ENCODE data around the gene FAM81A.
"Not testable (repeated sequence)": the region's sequence is repeated elsewhere in the genome, so short reads cannot be mapped to it uniquely, and the experiment has no call there.

Gene FAM81A

DNA sequence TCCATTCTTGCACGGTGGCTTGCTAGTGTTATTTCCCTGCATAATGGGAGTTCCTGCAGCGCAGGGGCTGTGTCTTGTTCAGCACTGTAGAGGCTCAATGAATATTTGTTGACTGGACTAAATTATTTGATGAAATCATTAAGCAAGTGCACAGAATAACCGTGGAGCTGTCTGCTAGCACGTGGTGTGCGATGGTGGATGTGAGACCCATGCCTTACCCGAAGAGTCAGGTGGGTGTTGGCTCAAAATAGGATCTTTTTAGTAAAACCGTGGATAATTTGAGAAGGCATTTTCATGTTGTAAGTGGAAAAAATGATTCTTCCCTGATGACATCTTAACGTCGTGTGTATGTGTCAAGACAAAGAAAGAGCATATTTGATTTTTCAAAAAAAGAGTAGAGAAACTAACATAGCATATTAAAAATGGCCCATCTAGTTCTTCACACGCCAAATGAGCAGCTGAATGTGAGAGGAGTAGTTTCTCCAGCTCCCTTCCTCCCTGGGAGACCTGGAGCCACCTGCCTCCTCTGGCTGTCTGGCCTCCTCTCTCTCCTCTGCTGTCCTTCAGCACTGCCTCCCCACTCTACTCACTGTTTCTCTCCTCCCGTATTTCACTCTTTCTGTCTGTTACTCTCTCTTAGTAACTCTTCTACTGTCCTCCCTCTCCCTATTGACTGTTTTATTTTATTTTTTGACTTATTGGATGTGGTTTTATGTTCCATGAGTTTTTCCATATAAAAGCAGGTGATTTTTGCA is 6.3 kb downstream of the FAM81A start:
- no peaks in the 10 kb centered on the region for H3K9me3 Mint-ChIP-seq

DNA sequence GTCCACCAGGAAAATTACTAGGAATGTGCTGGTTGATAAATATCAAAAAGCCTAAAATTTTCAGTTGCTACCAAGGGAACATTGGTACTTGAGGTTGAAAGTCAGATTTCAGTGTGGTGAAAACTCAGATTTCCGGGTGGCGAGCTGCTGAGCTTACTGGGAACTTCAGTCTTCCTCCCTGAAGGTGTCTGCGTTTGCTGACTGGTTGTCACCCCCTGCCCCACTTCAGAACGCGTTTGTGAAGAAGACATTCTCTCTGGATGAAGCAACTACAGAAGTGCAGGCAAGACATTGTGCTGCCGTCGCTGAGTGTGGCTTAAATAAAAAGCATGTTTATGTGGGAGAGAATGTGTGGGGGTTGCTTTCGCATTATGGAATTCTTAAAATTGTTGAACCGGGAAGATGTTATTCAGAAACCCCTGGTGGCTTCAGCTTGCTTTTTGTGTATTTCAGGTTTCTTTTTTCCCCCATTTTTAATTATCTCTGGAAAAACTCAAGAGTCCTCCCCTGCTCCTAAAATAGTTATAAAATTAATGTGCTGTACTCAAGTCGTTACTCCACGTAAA is 7.1 kb downstream of the FAM81A start:
- DNase-seq (ENCODE audit: low spot score in 2 of 2) (no peak), ATAC-seq (no peak)
- Mint-ChIP-seq H3K4me1 (peaks cover 9% of the 10 kb centered on the region), H3K4me3 (no peak overlapping the region), H3K9me3 (no peaks in the 10 kb centered on the region), H3K27ac (no peak overlapping the region), H3K36me3 (no peaks in the 10 kb centered on the region)

More for the DNA sequence above, 6.3 kb downstream of the FAM81A start:
- no peak overlapping the region for H3K27ac Mint-ChIP-seq
- DNase-seq (ENCODE audit: low spot score in 2 of 2), result no peak
- H3K4me1 Mint-ChIP-seq, result peaks cover 9% of the 10 kb centered on the region
- no peaks in the 10 kb centered on the region for H3K36me3 Mint-ChIP-seq
- ATAC-seq, result no peak
- H3K4me3 Mint-ChIP-seq, result no peak overlapping the region

GRCh38 chr15:59446232-59446957 is 8.4 kb downstream of the FAM81A start:
- Mint-ChIP-seq H3K4me1 (peaks cover 9% of the 10 kb centered on the region), H3K27ac (no peak overlapping the region), H3K9me3 (no peaks in the 10 kb centered on the region), H3K36me3 (no peaks in the 10 kb centered on the region), H3K4me3 (no peak overlapping the region)
- DNase-seq (ENCODE audit: low spot score in 2 of 2), result no peak
- no peak for ATAC-seq

DNA sequence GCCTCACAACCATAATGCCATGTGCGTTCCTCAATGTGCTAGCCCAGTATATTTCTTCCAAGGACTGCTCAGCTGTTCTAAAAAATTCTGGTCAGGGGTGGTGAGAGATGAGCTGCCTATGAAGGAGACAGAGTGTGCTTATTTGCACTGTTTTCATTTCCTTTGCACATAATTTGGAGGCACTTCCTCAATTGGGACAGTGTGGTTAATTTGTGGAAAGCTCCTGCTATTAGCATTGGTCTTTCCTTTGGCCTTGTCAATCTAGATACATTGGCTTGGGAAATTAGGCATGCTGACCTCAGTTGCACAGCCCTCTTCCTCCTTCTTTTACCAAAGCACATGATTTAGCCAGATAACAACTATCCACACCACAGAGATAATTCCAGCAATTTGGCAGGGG is 9.4 kb downstream of the FAM81A start:
- no peak for ATAC-seq
- no peaks in the 10 kb centered on the region for H3K9me3 Mint-ChIP-seq
- peak overlapping the region; percentile 55 for H3K27ac Mint-ChIP-seq
- no peak overlapping the region for H3K4me3 Mint-ChIP-seq
- no peaks in the 10 kb centered on the region for H3K36me3 Mint-ChIP-seq
- no peak for DNase-seq (ENCODE audit: low spot score in 2 of 2)
- peaks cover 9% of the 10 kb centered on the region for H3K4me1 Mint-ChIP-seq

DNA sequence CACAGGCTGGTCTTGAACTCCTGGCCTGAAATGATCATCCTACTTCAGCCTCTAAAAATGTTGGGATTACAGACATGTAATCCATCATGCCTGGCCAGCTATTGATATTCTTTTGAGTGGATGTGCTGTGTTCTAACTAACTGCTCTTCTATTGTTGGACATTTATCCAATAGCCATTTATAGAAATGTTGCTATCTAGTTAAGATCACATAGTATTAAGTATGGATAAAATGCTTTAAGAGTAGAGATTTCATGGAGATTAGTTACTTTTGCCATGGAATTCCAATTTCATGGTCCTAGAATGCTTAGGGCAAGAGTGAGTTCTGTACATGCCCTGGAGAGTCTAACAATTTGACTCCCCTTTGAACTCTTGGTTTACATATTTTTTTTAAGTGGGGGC is 10.9 kb downstream of the FAM81A start:
- no peak for DNase-seq (ENCODE audit: low spot score in 2 of 2)

DNA sequence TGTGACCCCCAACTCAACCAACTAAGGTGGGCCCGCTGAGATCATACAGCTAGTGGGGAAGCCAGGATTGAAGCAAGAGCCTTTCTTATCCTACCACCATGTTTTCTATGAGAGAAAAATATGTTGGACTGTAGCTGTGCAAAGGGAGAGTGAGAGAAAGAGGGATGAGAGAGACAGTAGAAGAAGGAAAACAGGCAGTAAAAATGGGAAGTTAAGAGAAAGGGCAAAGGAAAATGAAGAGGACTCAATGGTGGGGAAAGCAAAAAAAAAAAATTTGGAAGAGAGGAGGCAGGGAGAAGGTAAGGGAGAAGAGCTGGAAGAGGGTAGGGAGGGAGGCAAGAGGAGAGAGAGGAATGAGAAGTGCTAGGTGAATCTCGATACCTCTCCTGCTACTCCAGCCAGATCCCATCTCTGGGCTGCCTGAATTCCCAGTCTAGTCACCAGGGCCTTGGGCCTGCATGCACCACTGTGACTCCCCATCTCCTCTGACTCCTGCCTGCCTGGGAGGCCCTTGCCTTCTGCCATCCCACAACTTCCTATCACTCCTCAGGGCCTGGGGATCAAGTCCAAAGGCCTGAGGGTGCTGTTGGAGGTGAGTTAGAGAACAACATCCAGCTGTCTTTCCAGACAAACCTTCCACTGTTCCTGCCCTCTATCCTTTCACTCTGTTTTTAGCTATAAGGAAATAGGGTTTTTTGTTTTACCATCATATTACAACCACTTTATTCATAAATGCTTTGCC is 15.7 kb downstream of the FAM81A start:
- no peak overlapping the region for H3K27ac Mint-ChIP-seq
- no peak for ATAC-seq
- no peak for DNase-seq (ENCODE audit: low spot score in 2 of 2)
- no peaks in the 10 kb centered on the region for H3K36me3 Mint-ChIP-seq
- no peaks in the 10 kb centered on the region for H3K4me1 Mint-ChIP-seq
- H3K9me3 Mint-ChIP-seq, result no peaks in the 10 kb centered on the region
- no peak overlapping the region for H3K4me3 Mint-ChIP-seq

More for the DNA sequence above, 10.9 kb downstream of the FAM81A start:
- Mint-ChIP-seq H3K4me1 (peaks cover 9% of the 10 kb centered on the region), H3K27ac (no peak overlapping the region), H3K36me3 (no peaks in the 10 kb centered on the region), H3K4me3 (no peak overlapping the region), H3K9me3 (no peaks in the 10 kb centered on the region)
- no peak for ATAC-seq

DNA sequence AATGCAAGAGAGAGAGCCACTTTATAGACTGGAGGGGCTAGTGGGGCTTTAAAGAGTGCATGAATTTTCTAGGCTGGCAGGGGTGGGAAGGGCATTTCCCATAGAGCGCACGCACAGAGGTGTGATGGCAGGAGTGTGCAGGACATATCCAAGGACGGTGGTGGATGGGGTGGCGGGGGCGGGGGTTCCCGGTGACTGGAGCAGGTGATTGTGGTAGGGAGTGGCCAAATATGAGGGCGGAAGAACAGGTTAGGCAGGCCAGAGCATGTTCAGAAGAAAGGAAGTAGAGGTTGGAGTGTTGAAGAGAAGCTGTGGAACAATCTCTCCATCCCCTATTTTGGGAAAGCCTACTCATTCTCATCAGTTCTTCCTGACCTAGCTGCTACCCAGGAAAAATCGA is 18.1 kb downstream of the FAM81A start:
- Mint-ChIP-seq H3K27ac (no peak overlapping the region), H3K4me3 (no peak overlapping the region), H3K36me3 (no peaks in the 10 kb centered on the region), H3K4me1 (no peaks in the 10 kb centered on the region), H3K9me3 (no peaks in the 10 kb centered on the region)
- DNase-seq (ENCODE audit: low spot score in 2 of 2), result no peak
- no peak for ATAC-seq

GRCh38 chr15:59457103-59457502 is 19.1 kb downstream of the FAM81A start:
- H3K36me3 Mint-ChIP-seq, result no peaks in the 10 kb centered on the region
- DNase-seq (ENCODE audit: low spot score in 2 of 2) (no peak), ATAC-seq (no peak)
- no peaks in the 10 kb centered on the region for H3K9me3 Mint-ChIP-seq
- no peaks in the 10 kb centered on the region for H3K4me1 Mint-ChIP-seq
- H3K27ac Mint-ChIP-seq, result no peak overlapping the region
- no peak overlapping the region for H3K4me3 Mint-ChIP-seq

GRCh38 chr15:59461521-59461920 is 23.5 kb downstream of the FAM81A start:
- Mint-ChIP-seq H3K4me1 (no peaks in the 10 kb centered on the region), H3K4me3 (no peak overlapping the region), H3K36me3 (no peaks in the 10 kb centered on the region), H3K9me3 (no peaks in the 10 kb centered on the region), H3K27ac (no peak overlapping the region)
- DNase-seq (ENCODE audit: low spot score in 2 of 2) (no peak), ATAC-seq (no peak)

GRCh38 chr15:59473226-59473625 is 35.2 kb downstream of the FAM81A start:
- no peak overlapping the region for H3K4me3 Mint-ChIP-seq
- no peak overlapping the region for H3K27ac Mint-ChIP-seq
- ATAC-seq (no peak), DNase-seq (ENCODE audit: low spot score in 2 of 2) (no peak)
- H3K36me3 Mint-ChIP-seq, result no peaks in the 10 kb centered on the region
- H3K4me1 Mint-ChIP-seq, result no peaks in the 10 kb centered on the region
- H3K9me3 Mint-ChIP-seq, result no peaks in the 10 kb centered on the region

DNA sequence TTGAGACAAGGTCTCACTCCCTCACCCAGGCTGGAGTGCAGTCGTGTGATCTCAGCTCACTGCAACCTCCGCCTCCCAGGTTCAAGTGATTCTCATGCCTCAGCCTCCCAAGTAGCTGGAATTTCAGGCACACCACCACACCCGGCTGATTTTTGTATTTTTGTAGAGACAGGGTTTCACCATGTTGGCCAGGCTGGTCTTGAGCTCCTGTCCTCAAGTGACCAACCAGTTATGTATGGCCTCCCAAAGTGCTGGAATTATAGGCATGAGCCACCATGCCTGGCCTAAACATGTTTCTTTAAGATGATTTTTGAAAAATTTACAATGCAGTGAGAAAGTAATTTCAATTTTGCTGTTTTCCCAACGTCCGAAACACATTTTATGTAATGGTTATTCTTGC is 37.2 kb downstream of the FAM81A start:
- H3K36me3 Mint-ChIP-seq, H3K4me1 Mint-ChIP-seq: not testable (repeated sequence)

DNA sequence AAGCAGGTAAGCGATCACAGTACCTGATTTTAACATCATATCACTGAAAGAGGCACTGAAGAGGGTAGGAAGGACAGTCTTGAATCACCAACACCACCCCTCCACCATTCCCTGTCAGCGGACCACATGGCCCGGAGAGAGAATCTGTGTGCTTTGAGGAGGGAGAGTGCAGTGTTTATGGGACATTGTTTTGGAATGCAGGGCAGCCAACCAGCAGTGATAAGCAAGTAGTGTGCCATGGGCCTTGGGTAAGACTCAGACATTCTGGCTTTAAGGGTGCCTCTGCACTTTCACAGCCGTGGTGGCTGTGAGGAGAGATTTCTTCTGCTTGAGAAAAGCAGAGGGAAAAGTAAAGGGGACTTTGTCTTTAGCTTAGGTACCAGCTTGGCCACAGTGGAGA is 46.4 kb downstream of the FAM81A start:
- Mint-ChIP-seq H3K36me3 (no peaks in the 10 kb centered on the region), H3K27ac (no peak overlapping the region), H3K4me1 (no peaks in the 10 kb centered on the region), H3K4me3 (no peak overlapping the region), H3K9me3 (no peaks in the 10 kb centered on the region)
- ATAC-seq, result no peak
- no peak for DNase-seq (ENCODE audit: low spot score in 2 of 2)

More for the DNA sequence above, 37.2 kb downstream of the FAM81A start:
- not testable (repeated sequence) for H3K9me3 Mint-ChIP-seq; DNase-seq (ENCODE audit: low spot score in 2 of 2); H3K27ac Mint-ChIP-seq; H3K4me3 Mint-ChIP-seq; ATAC-seq

GRCh38 chr15:59485036-59485435 is 47.0 kb downstream of the FAM81A start:
- no peaks in the 10 kb centered on the region for H3K9me3 Mint-ChIP-seq
- H3K36me3 Mint-ChIP-seq, result no peaks in the 10 kb centered on the region
- H3K4me1 Mint-ChIP-seq, result no peaks in the 10 kb centered on the region
- ATAC-seq (no peak), DNase-seq (ENCODE audit: low spot score in 2 of 2) (no peak)
- H3K27ac Mint-ChIP-seq, result no peak overlapping the region
- no peak overlapping the region for H3K4me3 Mint-ChIP-seq

GRCh38 chr15:59489485-59489884 is 51.5 kb downstream of the FAM81A start:
- not testable (repeated sequence) for DNase-seq (ENCODE audit: low spot score in 2 of 2)

GRCh38 chr15:59491062-59491461 is 53.1 kb downstream of the FAM81A start:
- Mint-ChIP-seq H3K4me1 (peaks cover 6% of the 10 kb centered on the region), H3K4me3 (no peak overlapping the region), H3K27ac (no peak overlapping the region), H3K9me3 (no peaks in the 10 kb centered on the region), H3K36me3 (no peaks in the 10 kb centered on the region)
- ATAC-seq (no peak), DNase-seq (ENCODE audit: low spot score in 2 of 2) (no peak)

More at GRCh38 chr15:59489485-59489884, 51.5 kb downstream of the FAM81A start:
- H3K4me3 Mint-ChIP-seq, ATAC-seq, H3K9me3 Mint-ChIP-seq, H3K4me1 Mint-ChIP-seq, H3K27ac Mint-ChIP-seq, H3K36me3 Mint-ChIP-seq: not testable (repeated sequence)

All from stimulated activated effector memory CD8-positive, alpha-beta T cell treated with anti-CD3 and anti-CD28 coated beads, Interleukin-12 subunit alpha, Interleukin-12 subunit beta, amount 100 ng/mL, for 72 hours (primary cell).